ENCODE measurements around the gene SRA1. TPM values are rescaled to one million over a fixed set of nuclear protein-coding genes. Genes with fewer than 3 reads are reported as not detected.
"Not testable (repeated sequence)": the region's sequence is repeated elsewhere in the genome, so short reads cannot be mapped to it uniquely, and the experiment has no call there.

Gene SRA1
- total RNA-seq, 1 donor from 2014 or later: 21.4 TPM

DNA sequence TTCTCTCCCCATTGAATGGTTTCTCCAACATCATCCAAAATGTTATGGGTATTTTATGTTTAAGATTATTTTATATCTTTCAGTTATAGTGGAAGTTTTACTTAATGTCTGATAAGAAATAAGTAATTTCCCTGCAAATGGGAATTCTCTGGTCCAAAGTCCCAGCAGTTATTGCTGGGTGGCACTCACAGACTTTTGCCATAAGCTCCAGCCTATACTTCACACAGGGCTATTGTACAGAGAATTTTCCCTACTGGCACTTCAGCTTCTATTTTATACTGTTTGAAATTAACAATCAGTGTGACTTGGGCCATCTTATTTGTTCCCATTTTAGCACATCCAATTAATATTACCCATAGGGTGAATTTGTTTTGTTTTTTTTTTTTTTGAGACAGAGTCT, 42.8 kb upstream of the SRA1 start:
- intact Hi-C loops (cut with DNase I): no loop called here
- Histone ChIP-seq H3K36me3 (no peaks in the 10 kb centered on the region), H3K4me3 (no peak overlapping the region), H3K27me3 (ENCODE audit: low read depth) (no peaks in the 10 kb centered on the region), H3K4me1 (peaks cover 21% of the 10 kb centered on the region), H3K9me3 (no peaks in the 10 kb centered on the region), H3K27ac (no peak overlapping the region)
- no peak for DNase-seq
- ATAC-seq: no peak
- no peak for TF ChIP-seq CTCF (IDR thresholded peaks at IDR 0.05)

DNA sequence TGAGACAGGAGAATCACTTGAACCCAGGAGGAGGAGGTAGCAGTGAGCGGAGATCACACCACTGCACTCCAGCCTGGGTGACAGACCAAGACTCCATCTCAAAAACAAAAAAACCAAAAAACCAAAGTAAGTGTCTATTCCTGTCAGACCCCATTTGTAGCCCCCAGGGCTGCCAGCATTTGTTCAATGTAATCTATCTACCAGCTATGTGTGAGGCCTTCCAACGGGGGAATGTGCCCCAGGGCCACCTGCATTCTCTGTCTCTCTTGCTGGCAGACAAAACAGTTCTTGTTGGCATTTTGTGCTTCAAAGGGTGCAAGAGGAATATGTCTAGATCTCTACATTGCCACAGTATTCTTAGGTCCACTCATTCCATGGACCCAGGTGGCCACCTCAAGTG, 41.6 kb upstream of the SRA1 start:
- no peak for TF ChIP-seq CTCF (IDR thresholded peaks at IDR 0.05)
- no peak for DNase-seq
- no peak overlapping the region for H3K27ac ChIP-seq
- peaks cover 21% of the 10 kb centered on the region for H3K4me1 ChIP-seq
- no peaks in the 10 kb centered on the region for H3K27me3 ChIP-seq (ENCODE audit: low read depth)
- H3K4me3 ChIP-seq: no peak overlapping the region
- H3K36me3 ChIP-seq: no peaks in the 10 kb centered on the region
- H3K9me3 ChIP-seq: no peaks in the 10 kb centered on the region
- no peak for ATAC-seq
- intact Hi-C loops (cut with DNase I): no loop called here

DNA sequence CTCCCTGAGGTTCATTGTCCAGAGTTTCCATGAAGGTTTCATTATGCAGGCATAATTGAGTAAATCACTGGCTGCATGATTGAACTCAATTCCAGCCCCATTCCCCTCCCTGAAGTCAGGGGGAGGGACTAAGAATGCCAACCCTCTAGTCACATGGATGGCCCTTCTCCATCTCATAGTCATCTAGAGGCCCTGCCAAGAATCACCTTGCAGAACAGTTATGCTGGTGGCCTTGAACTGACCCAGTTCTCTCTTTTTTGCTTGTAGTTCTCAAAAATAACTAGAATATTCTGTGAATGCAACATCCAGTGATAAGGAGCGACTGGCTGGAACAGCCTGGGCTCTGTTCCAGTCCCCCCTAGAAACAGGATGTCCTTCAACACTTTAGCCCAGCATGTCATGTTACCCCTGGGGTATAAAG, 39.1 kb upstream of the SRA1 start:
- ATAC-seq: peak in 1 of 2 donors; percentile 57
- H3K4me1 ChIP-seq: peaks cover 17% of the 10 kb centered on the region
- TF ChIP-seq CTCF (IDR thresholded peaks at IDR 0.05): no peak
- no peak overlapping the region for H3K4me3 ChIP-seq
- H3K27ac ChIP-seq: peak overlapping the region; percentile 37
- H3K27me3 ChIP-seq (ENCODE audit: low read depth): no peaks in the 10 kb centered on the region
- intact Hi-C loops (cut with DNase I): no loop called here
- no peak for DNase-seq
- no peaks in the 10 kb centered on the region for H3K9me3 ChIP-seq
- no peaks in the 10 kb centered on the region for H3K36me3 ChIP-seq

DNA sequence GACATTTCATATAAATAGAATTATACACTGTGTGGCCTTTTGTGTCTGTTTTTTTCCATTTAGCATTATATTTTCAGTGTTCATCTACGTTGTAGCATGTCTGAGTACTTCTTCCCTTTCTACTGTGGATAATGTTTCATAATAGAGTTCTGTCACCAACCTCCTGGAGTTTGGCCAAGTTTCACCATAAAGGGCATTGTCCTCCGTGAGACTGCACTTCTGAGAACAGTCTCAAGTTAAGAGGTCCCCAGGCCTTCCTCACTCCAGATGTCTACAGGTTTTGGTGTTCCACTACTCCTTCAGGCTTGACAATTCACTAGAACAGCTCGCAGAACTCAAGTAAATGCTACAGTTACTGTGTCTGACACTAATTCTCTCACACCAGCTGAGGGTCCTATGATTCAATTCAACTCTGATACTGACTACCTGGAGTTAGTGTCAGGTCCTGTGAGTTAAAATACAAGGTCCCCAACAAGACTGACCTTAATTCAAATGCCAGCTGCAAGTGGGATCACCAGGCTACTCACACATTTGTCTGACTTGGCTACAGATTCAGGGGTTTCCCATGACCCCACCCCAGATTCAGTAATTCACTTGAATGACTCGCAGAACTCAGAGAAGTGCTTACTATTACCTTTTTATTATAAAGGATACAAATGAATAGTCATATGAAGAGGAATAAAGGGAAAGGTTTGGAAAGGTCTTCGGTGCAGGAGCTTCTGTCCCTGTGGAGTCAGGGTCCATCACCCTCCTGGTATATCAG, 38.4 kb upstream of the SRA1 start:
- ATAC-seq (peak; percentile 75 to 83), DNase-seq (no peak)
- peak overlapping the region; percentile 37 for H3K27ac ChIP-seq
- H3K4me1 ChIP-seq: peaks cover 22% of the 10 kb centered on the region
- H3K36me3 ChIP-seq: no peaks in the 10 kb centered on the region
- no peaks in the 10 kb centered on the region for H3K9me3 ChIP-seq
- H3K4me3 ChIP-seq: no peak overlapping the region
- TF ChIP-seq CTCF (IDR thresholded peaks at IDR 0.05): no peak
- intact Hi-C loops (cut with DNase I): no loop called here
- no peaks in the 10 kb centered on the region for H3K27me3 ChIP-seq (ENCODE audit: low read depth)

DNA sequence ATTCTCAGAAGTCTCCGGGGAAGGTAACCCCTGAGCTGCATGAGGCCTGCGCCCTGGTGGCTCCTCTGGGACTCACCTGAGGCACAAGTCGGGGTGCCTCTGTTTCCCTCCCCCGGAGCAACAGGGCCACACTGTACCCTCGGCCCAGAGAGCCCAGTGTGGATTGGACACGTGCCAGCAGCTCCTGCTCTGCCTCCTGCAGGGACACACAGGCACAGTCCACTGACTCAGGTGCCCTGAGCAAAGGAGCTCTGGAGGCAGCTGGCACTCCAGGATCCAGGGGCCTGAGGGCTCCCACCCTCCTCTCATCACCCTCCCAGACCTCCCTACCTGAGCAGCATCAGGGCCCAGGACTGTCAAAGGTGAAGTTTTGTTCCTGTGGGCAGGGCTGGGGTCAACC, 36.9 kb upstream of the SRA1 start:
- TF ChIP-seq CTCF (IDR thresholded peaks at IDR 0.05): no peak
- DNase-seq (no peak), ATAC-seq (no peak)
- peaks cover 37% of the 10 kb centered on the region for H3K4me1 ChIP-seq
- H3K27me3 ChIP-seq (ENCODE audit: low read depth): no peaks in the 10 kb centered on the region
- intact Hi-C loops (cut with DNase I): no loop called here
- no peak overlapping the region for H3K4me3 ChIP-seq
- H3K27ac ChIP-seq: no peak overlapping the region
- H3K9me3 ChIP-seq: no peaks in the 10 kb centered on the region
- no peaks in the 10 kb centered on the region for H3K36me3 ChIP-seq

GRCh38 chr5:140593070-140593469, 35.8 kb upstream of the SRA1 start:
- H3K4me3 ChIP-seq; H3K27ac ChIP-seq; H3K36me3 ChIP-seq; intact Hi-C loops (cut with DNase I); DNase-seq; H3K27me3 ChIP-seq (ENCODE audit: low read depth); ATAC-seq; H3K9me3 ChIP-seq: not testable (repeated sequence)
- H3K4me1 ChIP-seq: peaks cover 48% of the 10 kb centered on the region

Data from lower lobe of right lung (tissue), 2 donors.